ENCODE measurements around the gene TEKTIP1.
"Not testable (repeated sequence)": the region's sequence is repeated elsewhere in the genome, so short reads cannot be mapped to it uniquely, and the experiment has no call there.

The TEKTIP1 gene

GRCh38 chr19:3508121-3508661 is 30.8 kb upstream of the TEKTIP1 start:
- not testable (repeated sequence) for DNase-seq

GRCh38 chr19:3508771-3509535 is 30.0 kb upstream of the TEKTIP1 start:
- DNase-seq: no peak

GRCh38 chr19:3509566-3509989 is 29.4 kb upstream of the TEKTIP1 start:
- DNase-seq: no peak

GRCh38 chr19:3510727-3511126 is 28.2 kb upstream of the TEKTIP1 start:
- DNase-seq: no peak

GRCh38 chr19:3511506-3512251 is 27.3 kb upstream of the TEKTIP1 start:
- no peak for DNase-seq

GRCh38 chr19:3512562-3513228 is 26.3 kb upstream of the TEKTIP1 start:
- DNase-seq: no peak

GRCh38 chr19:3513229-3514140 is 25.5 kb upstream of the TEKTIP1 start:
- no peak for DNase-seq

GRCh38 chr19:3514930-3515329 is 24.0 kb upstream of the TEKTIP1 start:
- no peak for DNase-seq

GRCh38 chr19:3515891-3516422 is 23.0 kb upstream of the TEKTIP1 start:
- DNase-seq: no peak

- DNase-seq: no peak
These were observed 22.2 kb upstream of the TEKTIP1 start for GRCh38 chr19:3516675-3517207.

GRCh38 chr19:3517638-3518037 is 21.3 kb upstream of the TEKTIP1 start:
- no peak for DNase-seq

GRCh38 chr19:3518255-3518654 is 20.7 kb upstream of the TEKTIP1 start:
- no peak for DNase-seq

GRCh38 chr19:3518659-3519058 is 20.3 kb upstream of the TEKTIP1 start:
- no peak for DNase-seq

GRCh38 chr19:3519126-3519525 is 19.8 kb upstream of the TEKTIP1 start:
- DNase-seq: no peak

GRCh38 chr19:3520166-3521103 is 18.5 kb upstream of the TEKTIP1 start:
- no peak for DNase-seq

- no peak for DNase-seq
These were observed 17.9 kb upstream of the TEKTIP1 start for GRCh38 chr19:3521104-3521445.

- DNase-seq: no peak
These were observed 16.3 kb upstream of the TEKTIP1 start for GRCh38 chr19:3522421-3523360.

GRCh38 chr19:3523361-3524077 is 15.5 kb upstream of the TEKTIP1 start:
- no peak for DNase-seq

Data from stimulated activated CD4-positive, alpha-beta T cell treated with anti-CD3 and anti-CD28 coated beads, Interleukin-12 subunit alpha, Interleukin-12 subunit beta, amount 100 ng/mL, for 4 hours (primary cell).